ENCODE results near the gene BTBD9. TPM values are rescaled to one million over a fixed set of nuclear protein-coding genes. Genes with fewer than 3 reads are reported as not detected.

Gene BTBD9
- total and polyA plus RNA-seq, 2 donors (not counting 1 experiment from before 2014, with no cell fraction given) = 4.1 to 48.9 TPM

GRCh38 chr6:38577492-38577891, 62.2 kb downstream of the BTBD9 start:
- Histone ChIP-seq H2AFZ (ENCODE audit: insufficient read depth, low read depth, low read length, poor library complexity, severe bottlenecking) (no peak overlapping the region), H3K27ac (ENCODE audit: low read length in 2 of 2) (no peak overlapping the region), H3K79me2 (ENCODE audit: control insufficient read depth, insufficient read depth, low read length) (no peaks in the 10 kb centered on the region), H3K9ac (ENCODE audit: low read length) (no peak overlapping the region), H4K20me1 (ENCODE audit: control insufficient read depth, insufficient read depth, low read length, poor library complexity, severe bottlenecking) (no peaks in the 10 kb centered on the region), H3K9me3 (ENCODE audit: control extremely low read depth in 1 of 3, control insufficient read depth in 2 of 3, insufficient read depth in 1 of 3, low read length in 2 of 3) (no peaks in the 10 kb centered on the region), H3K4me2 (replicated peaks; ENCODE audit: low read depth, low read length, poor library complexity, severe bottlenecking) (no peak overlapping the region), H3K4me3 (ENCODE audit: control extremely low read depth in 1 of 5, extremely low read depth in 1 of 5, insufficient read depth in 1 of 5, low read depth in 2 of 5, low read length in 4 of 5) (no peak overlapping the region), H3K27me3 (replicated peaks in 1 of 4; ENCODE audit: control extremely low read depth in 1 of 4, control insufficient read depth in 3 of 4, insufficient read depth in 4 of 4, low read length in 3 of 4) (no peaks in the 10 kb centered on the region), H3K4me1 (ENCODE audit: control insufficient read depth in 2 of 2, insufficient read depth in 2 of 2, low read length in 2 of 2) (peaks cover 2 to 4% of the 10 kb centered on the region in 2 donors), H3K36me3 (replicated peaks in 1 of 2; ENCODE audit: control extremely low read depth in 1 of 2, control insufficient read depth in 1 of 2, extremely low read depth in 1 of 2, insufficient read depth in 2 of 2, low read length in 1 of 2) (peaks cover 11 to 23% of the 10 kb centered on the region in 2 experiments)
- Mint-ChIP-seq H3K27ac (no peak overlapping the region), H3K27me3 (no peaks in the 10 kb centered on the region), H3K4me1 (peaks cover 5% of the 10 kb centered on the region), H3K4me3 (no peak overlapping the region), H3K9me3 (ENCODE audit: insufficient read depth) (peaks cover 2% of the 10 kb centered on the region)
- DNase-seq (no peak), ATAC-seq (ENCODE audit: low read depth) (no peak)
- intact Hi-C loops (cut with micrococcal nuclease) = no loop called here
- ChIA-PET POLR2A (no interaction called here), CTCF (no interaction called here)
- WGBS (ENCODE audit: insufficient coverage) = no CpG with 5 or more reads among the region's 2 CpGs
- TF ChIP-seq, protein P1, sequence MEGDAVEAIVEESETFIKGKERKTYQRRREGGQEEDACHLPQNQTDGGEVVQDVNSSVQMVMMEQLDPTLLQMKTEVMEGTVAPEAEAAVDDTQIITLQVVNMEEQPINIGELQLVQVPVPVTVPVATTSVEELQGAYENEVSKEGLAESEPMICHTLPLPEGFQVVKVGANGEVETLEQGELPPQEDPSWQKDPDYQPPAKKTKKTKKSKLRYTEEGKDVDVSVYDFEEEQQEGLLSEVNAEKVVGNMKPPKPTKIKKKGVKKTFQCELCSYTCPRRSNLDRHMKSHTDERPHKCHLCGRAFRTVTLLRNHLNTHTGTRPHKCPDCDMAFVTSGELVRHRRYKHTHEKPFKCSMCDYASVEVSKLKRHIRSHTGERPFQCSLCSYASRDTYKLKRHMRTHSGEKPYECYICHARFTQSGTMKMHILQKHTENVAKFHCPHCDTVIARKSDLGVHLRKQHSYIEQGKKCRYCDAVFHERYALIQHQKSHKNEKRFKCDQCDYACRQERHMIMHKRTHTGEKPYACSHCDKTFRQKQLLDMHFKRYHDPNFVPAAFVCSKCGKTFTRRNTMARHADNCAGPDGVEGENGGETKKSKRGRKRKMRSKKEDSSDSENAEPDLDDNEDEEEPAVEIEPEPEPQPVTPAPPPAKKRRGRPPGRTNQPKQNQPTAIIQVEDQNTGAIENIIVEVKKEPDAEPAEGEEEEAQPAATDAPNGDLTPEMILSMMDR (IDR thresholded peaks at IDR 0.05) = no peak
- TF ChIP-seq EZH2 (IDR thresholded peaks at IDR 0.05; ENCODE audit: borderline replicate concordance, insufficient read depth, low read depth, low read length, poor library complexity, severe bottlenecking) = no peak

DNA sequence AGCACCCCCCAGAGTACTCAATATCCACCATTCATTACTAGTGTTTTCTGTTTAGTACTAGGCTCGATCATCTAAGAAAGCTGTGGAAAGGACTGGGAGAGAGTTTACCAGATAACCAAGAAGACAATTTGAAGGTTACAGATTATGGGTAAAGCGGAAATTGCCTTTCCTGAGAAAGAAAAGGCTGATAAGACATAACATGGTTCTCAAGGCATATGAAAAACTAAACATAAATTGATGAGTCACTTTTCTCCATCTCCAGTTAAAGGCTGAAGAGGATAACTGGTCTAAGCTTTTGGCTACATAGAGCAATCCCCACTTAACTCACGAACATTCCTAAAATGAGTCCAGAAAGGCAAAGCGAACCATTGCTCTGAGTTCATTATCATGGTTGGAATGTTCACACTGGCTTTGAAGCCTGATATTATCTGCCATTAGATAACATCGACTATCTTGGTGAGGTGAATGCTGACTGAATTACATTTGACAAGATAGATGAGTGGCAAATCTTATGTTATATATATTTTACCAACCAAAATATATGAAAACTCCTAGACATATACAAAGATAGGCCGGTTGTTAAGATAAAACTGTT, 65.8 kb downstream of the BTBD9 start:
- H3K4me3 ChIP-seq (ENCODE audit: control extremely low read depth in 1 of 5, extremely low read depth in 1 of 5, insufficient read depth in 1 of 5, low read depth in 2 of 5, low read length in 4 of 5) = no peak overlapping the region
- H3K9me3 ChIP-seq (ENCODE audit: control extremely low read depth in 1 of 3, control insufficient read depth in 2 of 3, insufficient read depth in 1 of 3, low read length in 2 of 3) = no peaks in the 10 kb centered on the region
- peaks cover 17 to 21% of the 10 kb centered on the region in 2 donors for H3K4me1 ChIP-seq (ENCODE audit: control insufficient read depth in 2 of 2, insufficient read depth in 2 of 2, low read length in 2 of 2)
- DNase-seq (no peak), ATAC-seq (ENCODE audit: low read depth) (no peak)
- H3K4me2 ChIP-seq (replicated peaks; ENCODE audit: low read depth, low read length, poor library complexity, severe bottlenecking) = no peak overlapping the region
- Mint-ChIP-seq H3K4me1 (peaks cover 24% of the 10 kb centered on the region), H3K4me3 (no peak overlapping the region), H3K27ac (peak overlapping the region; percentile 65), H3K9me3 (ENCODE audit: insufficient read depth) (peaks cover 2% of the 10 kb centered on the region), H3K27me3 (no peaks in the 10 kb centered on the region)
- peaks cover 5 to 16% of the 10 kb centered on the region in 2 experiments for H3K36me3 ChIP-seq (replicated peaks in 1 of 2; ENCODE audit: control extremely low read depth in 1 of 2, control insufficient read depth in 1 of 2, extremely low read depth in 1 of 2, insufficient read depth in 2 of 2, low read length in 1 of 2)
- H2AFZ ChIP-seq (ENCODE audit: insufficient read depth, low read depth, low read length, poor library complexity, severe bottlenecking) = no peak overlapping the region
- intact Hi-C loops (cut with micrococcal nuclease) = loop anchor here (2.0 to 5.0 kb wide), 4 partner anchors 99 to 1142 kb away; partner anchors contain the start of genes CCDC167, CMTR1 and MDGA1
- ChIA-PET POLR2A (no interaction called here), CTCF (interaction anchor here (0.7 to 1.3 kb wide), 2 partner anchors 9 to 76 kb away, joined by 3 read pairs; no protein-coding TSS in a partner anchor)
- TF ChIP-seq EZH2 (IDR thresholded peaks at IDR 0.05; ENCODE audit: borderline replicate concordance, insufficient read depth, low read depth, low read length, poor library complexity, severe bottlenecking) = no peak
- TF ChIP-seq, protein P1 (IDR thresholded peaks at IDR 0.05) = no peak
- no peak overlapping the region for H3K9ac ChIP-seq (ENCODE audit: low read length)
- no peaks in the 10 kb centered on the region for H3K27me3 ChIP-seq (replicated peaks in 1 of 4; ENCODE audit: control extremely low read depth in 1 of 4, control insufficient read depth in 3 of 4, insufficient read depth in 4 of 4, low read length in 3 of 4)
- H3K79me2 ChIP-seq (ENCODE audit: control insufficient read depth, insufficient read depth, low read length) = peaks cover 9% of the 10 kb centered on the region
- no peak overlapping the region for H3K27ac ChIP-seq (ENCODE audit: low read length in 2 of 2)
- no peaks in the 10 kb centered on the region for H4K20me1 ChIP-seq (ENCODE audit: control insufficient read depth, insufficient read depth, low read length, poor library complexity, severe bottlenecking)
- no CpG with 5 or more reads among the region's 6 CpGs for WGBS (ENCODE audit: insufficient coverage)

Measured in B cell (primary cell).